GM20000 (cell line): ENCODE data around the gene F2RL1.
"Not testable (repeated sequence)": the region's sequence is repeated elsewhere in the genome, so short reads cannot be mapped to it uniquely, and the experiment has no call there.

ENCODE experiments used
- DNase-seq: peaks from one replicate; pipeline ENCODE4 v3.0.0; 2012; ENCODE audit warnings: low spot score
- CTCF ChIP-seq: IDR thresholded peaks from 2 replicates; pipeline ENCODE4 v1.5.1; 2012; ENCODE audit warnings: mild to moderate bottlenecking, control low read depth; ENCODE audit errors: extremely low read depth, missing control alignments

F2RL1 gene

DNA sequence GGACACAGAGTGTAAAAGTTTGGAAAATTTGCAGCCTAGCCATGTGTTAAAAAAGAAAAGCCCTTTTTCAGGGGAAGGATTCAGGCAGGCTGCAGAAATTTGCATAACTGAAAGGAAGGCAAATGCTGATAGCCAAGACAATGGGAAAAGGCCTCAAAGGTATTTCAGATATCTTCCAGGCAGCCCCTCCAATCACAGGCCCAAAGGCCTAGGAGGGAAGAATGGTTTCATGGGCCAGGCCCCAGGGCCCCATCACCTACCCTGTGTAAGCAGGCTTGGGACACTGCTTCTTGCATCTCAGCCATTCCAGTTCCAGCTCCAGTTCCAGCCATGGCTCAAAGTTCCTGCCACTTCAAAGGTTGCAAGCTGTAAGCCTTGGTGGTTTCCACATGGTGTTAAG is 35.8 kb downstream of the F2RL1 start:
- TF ChIP-seq CTCF, result no peak
- DNase-seq, result no peak

- not testable (repeated sequence) for DNase-seq
These were observed 36.7 kb downstream of the F2RL1 start for GRCh38 chr5:76855501-76855900.

DNA sequence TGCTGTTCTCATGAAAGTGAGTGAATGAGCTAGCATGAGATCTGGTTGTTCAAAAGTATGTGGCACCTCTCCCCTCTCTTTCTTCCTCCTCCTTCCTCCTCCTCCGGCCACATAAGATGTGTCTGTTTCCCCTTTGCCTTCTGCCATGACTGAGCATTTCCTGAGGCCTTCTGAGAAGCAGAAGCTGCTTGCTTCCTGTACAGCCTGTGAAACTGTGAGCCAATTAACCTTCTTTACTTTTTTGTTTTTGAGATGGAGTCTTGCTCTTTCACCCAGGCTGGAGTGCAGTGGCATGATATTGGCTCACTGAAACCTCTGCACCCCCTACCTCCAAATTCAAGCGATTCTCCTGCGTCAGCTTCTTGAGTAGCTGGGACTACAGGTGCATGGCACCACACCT is 37.1 kb downstream of the F2RL1 start:
- TF ChIP-seq CTCF, result no peak
- no peak for DNase-seq

GRCh38 chr5:76856800-76857199 is 38.0 kb downstream of the F2RL1 start:
- DNase-seq, result not testable (repeated sequence)

GRCh38 chr5:76859591-76860247 is 40.9 kb downstream of the F2RL1 start:
- no peak for DNase-seq
- no peak for TF ChIP-seq CTCF

GRCh38 chr5:76861612-76862011 is 42.8 kb downstream of the F2RL1 start:
- no peak for DNase-seq
- no peak for TF ChIP-seq CTCF

GRCh38 chr5:76863001-76863400 is 44.2 kb downstream of the F2RL1 start:
- no peak for TF ChIP-seq CTCF
- no peak for DNase-seq

DNA sequence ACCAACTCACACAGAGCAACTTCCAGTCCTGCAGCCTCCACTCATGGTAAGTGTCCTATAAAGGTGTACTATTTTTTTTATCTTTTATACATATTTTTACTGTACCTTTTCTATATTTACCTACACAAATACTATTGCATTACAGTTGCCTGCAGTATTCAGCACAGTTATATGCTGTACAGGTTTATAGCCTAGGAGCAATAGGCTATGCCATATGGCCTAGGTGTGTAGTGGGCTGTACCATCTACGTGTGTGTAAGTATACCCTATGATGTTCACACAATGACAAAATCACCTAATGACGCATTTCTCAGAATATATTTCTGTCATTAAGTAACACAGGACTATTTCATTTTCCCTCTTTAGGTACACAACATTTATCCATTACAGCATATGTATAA is 47.7 kb downstream of the F2RL1 start:
- TF ChIP-seq CTCF, result no peak
- DNase-seq, result no peak
